Kidney (tissue), 14 donors: ENCODE results near the gene ENTPD1. TPM values are rescaled to one million over a fixed set of nuclear protein-coding genes. Genes with fewer than 3 reads are reported as not detected.
"Not testable (repeated sequence)": the region's sequence is repeated elsewhere in the genome, so short reads cannot be mapped to it uniquely, and the experiment has no call there.

Source experiments
- DNase-seq, 5 donors: peaks; one replicate each; pipeline ENCODE4 v3.0.0-alpha.2; 2013 to 2020
- FAIRE-seq: peaks from 2 replicates; lab custom pipeline; 2012; peaks lifted over from hg19 to GRCh38; lab: Jason Lieb, UNC
- H3K27ac ChIP-seq, 2 donors: one replicate each; pipeline ENCODE4 v1.7.0; 2013; ENCODE audit warnings: low read depth in 2 of 2, low read length in 2 of 2, inconsistent platforms in 1 of 2
- H3K27me3 ChIP-seq: one replicate; pipeline ENCODE4 v1.7.1; 2013; ENCODE audit warnings: low read length, inconsistent platforms; ENCODE audit not compliant: control insufficient read depth, insufficient read depth
- H3K36me3 ChIP-seq, 3 donors: one replicate each; pipeline versions ENCODE4 v1.7.0 to v1.7.1; 2013; ENCODE audit warnings: low read length in 3 of 3, control low read depth in 1 of 3, inconsistent platforms in 1 of 3; ENCODE audit not compliant: insufficient read depth in 3 of 3, control insufficient read depth in 2 of 3
- H3K4me1 ChIP-seq, 3 donors: one replicate each; pipeline versions ENCODE4 v1.7.0 to v1.7.1; 2013; ENCODE audit warnings: low read length in 3 of 3, inconsistent platforms in 1 of 3, low read depth in 1 of 3; ENCODE audit not compliant: control insufficient read depth in 2 of 3, insufficient read depth in 2 of 3
- H3K4me3 ChIP-seq, 3 donors: one replicate each; pipeline versions ENCODE4 v1.7.0 to v1.8.1; 2013; ENCODE audit warnings: low read length in 3 of 3, control low read depth in 1 of 3, inconsistent platforms in 1 of 3
- H3K9ac ChIP-seq, 3 donors: one replicate each; pipeline versions ENCODE4 v1.7.0 to v1.7.1; 2013; ENCODE audit warnings: low read length in 3 of 3, control low read depth in 1 of 3, inconsistent platforms in 1 of 3
- H3K9me3 ChIP-seq, 3 donors: one replicate each; pipeline versions ENCODE4 v1.7.0 to v1.7.1; 2013; ENCODE audit warnings: low read length in 3 of 3, control low read depth in 1 of 3, inconsistent platforms in 1 of 3; ENCODE audit not compliant: control insufficient read depth in 2 of 3, insufficient read depth in 1 of 3
- intact Hi-C: fragments of 100-400 bp; cut with DNase I; formaldehyde crosslinking; loops from one replicate; pipeline ENCODE4 v1.11.1; 2022
- polyA plus RNA-seq: library from polyadenylated mRNA; stranded (reverse); fragments of 350-450 nt; fragmentation: Illumina TruSeq; extraction: RNeasy Lipid Tissue Mini Kit (QIAGEN cat#74804); gene quantifications from one replicate; pipeline ENCODE4 v1.2.3, GENCODE V29; 2014; ENCODE audit warnings: low read depth, low replicate concordance; ENCODE audit not compliant: insufficient read depth
- total RNA-seq: library from RNA; stranded (reverse); fragmentation: NEBNext Ultra II Directional; extraction: Animal tissue kit (Norgen Biotek cat#: 25700); gene quantifications from one replicate; pipeline ENCODE4 v1.2.1, GENCODE V29; 2021
- TF ChIP-seq, protein P1 (sequence below): IDR thresholded peaks from 3 replicates; pipeline ENCODE4 v1.5.1; 2012; ENCODE audit warnings: mild to moderate bottlenecking, moderate library complexity, borderline replicate concordance; ENCODE audit not compliant: insufficient read depth; ENCODE audit errors: extremely low read depth
- donor health status: control.
- donor health status: control.
- donor health status: control.
- donor health status: control.
- donor health status: control.
- donor health status: DM: yes; HTN: yes; CAD: no.
- donor health status: Normal renal cell carcinoma (clear cell type).

The ENTPD1 gene
- total and polyA plus RNA-seq, 2 donors from 2014 or later, result 5.2 to 36.6 TPM

- intact Hi-C loops, result no loop called here
- FAIRE-seq (no peak), DNase-seq (no peak)
- Histone ChIP-seq H3K27me3 (no peaks in the 10 kb centered on the region), H3K9me3 (no peaks in the 10 kb centered on the region), H3K36me3 (no peaks in the 10 kb centered on the region), H3K4me1 (no peaks in the 10 kb centered on the region), H3K27ac (no peak overlapping the region), H3K4me3 (no peak overlapping the region), H3K9ac (no peak overlapping the region)
- TF ChIP-seq, protein P1, sequence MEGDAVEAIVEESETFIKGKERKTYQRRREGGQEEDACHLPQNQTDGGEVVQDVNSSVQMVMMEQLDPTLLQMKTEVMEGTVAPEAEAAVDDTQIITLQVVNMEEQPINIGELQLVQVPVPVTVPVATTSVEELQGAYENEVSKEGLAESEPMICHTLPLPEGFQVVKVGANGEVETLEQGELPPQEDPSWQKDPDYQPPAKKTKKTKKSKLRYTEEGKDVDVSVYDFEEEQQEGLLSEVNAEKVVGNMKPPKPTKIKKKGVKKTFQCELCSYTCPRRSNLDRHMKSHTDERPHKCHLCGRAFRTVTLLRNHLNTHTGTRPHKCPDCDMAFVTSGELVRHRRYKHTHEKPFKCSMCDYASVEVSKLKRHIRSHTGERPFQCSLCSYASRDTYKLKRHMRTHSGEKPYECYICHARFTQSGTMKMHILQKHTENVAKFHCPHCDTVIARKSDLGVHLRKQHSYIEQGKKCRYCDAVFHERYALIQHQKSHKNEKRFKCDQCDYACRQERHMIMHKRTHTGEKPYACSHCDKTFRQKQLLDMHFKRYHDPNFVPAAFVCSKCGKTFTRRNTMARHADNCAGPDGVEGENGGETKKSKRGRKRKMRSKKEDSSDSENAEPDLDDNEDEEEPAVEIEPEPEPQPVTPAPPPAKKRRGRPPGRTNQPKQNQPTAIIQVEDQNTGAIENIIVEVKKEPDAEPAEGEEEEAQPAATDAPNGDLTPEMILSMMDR, result no peak
Measured at GRCh38 chr10:95795602-95796001, 39.6 kb downstream of the ENTPD1 start.

- H3K36me3 ChIP-seq, result no peaks in the 10 kb centered on the region
- H3K9ac ChIP-seq, result no peak overlapping the region
- DNase-seq, result no peak
- FAIRE-seq, result no peak
- H3K4me1 ChIP-seq, result no peaks in the 10 kb centered on the region
- H3K4me3 ChIP-seq, result no peak overlapping the region
- no peaks in the 10 kb centered on the region for H3K27me3 ChIP-seq
- H3K27ac ChIP-seq, result no peak overlapping the region
- no peaks in the 10 kb centered on the region for H3K9me3 ChIP-seq
- intact Hi-C loops, result no loop called here
- TF ChIP-seq, protein P1, result no peak
Measured at GRCh38 chr10:95796504-95796903, 40.5 kb downstream of the ENTPD1 start.

GRCh38 chr10:95798096-95798855, 42.3 kb downstream of the ENTPD1 start:
- no peak overlapping the region for H3K9ac ChIP-seq
- no peaks in the 10 kb centered on the region for H3K4me1 ChIP-seq
- intact Hi-C loops, result no loop called here
- H3K27ac ChIP-seq, result no peak overlapping the region
- DNase-seq (no peak), FAIRE-seq (no peak)
- peaks cover 0 to 2% (median 0%) of the 10 kb centered on the region in 3 donors for H3K9me3 ChIP-seq
- TF ChIP-seq, protein P1, result no peak
- H3K36me3 ChIP-seq, result no peaks in the 10 kb centered on the region
- no peaks in the 10 kb centered on the region for H3K27me3 ChIP-seq
- H3K4me3 ChIP-seq, result no peak overlapping the region

- FAIRE-seq, H3K36me3 ChIP-seq, intact Hi-C loops: not testable (repeated sequence)
Measured at GRCh38 chr10:95800286-95800685, 44.3 kb downstream of the ENTPD1 start.

DNA sequence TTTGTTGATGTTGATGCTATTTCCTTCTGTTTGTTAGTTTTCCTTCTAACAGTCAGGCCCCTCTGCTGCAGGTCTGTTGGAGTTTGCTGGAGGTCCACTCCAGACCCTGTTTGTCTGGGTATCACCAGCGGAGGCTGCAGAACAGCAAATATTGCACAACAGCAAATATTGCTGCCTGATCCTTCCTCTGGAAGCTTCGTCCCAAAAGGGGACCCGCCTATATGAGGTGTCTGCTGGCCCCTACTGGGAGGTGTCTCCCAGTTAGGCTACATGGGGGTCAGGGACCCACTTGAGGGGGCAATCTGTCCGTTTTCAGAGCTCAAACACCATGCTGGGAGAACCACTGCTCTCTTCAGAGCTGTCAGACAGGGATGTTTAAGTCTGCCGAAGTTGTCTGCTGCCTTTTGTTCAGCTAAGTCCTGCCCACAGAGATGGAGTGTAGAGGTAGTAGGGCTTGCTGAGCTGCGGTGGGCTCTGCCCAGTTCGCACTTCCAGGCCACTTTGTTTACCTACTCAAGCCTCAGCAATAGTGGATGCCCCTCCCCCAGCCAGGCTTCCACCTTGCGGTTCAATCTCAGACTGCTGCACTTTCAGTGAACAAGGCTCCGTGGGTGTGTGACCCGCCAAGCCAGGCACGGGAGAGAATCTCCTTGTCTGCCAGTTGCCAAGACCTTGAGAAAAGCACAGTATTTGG, 50.9 kb downstream of the ENTPD1 start:
- H3K9me3 ChIP-seq, DNase-seq, H3K9ac ChIP-seq, H3K4me1 ChIP-seq, H3K27me3 ChIP-seq, H3K36me3 ChIP-seq, FAIRE-seq, intact Hi-C loops, H3K27ac ChIP-seq, H3K4me3 ChIP-seq: not testable (repeated sequence)

More at GRCh38 chr10:95800286-95800685, 44.3 kb downstream of the ENTPD1 start:
- not testable (repeated sequence) for H3K4me1 ChIP-seq, H3K27me3 ChIP-seq, H3K9me3 ChIP-seq, DNase-seq, H3K9ac ChIP-seq, H3K27ac ChIP-seq, H3K4me3 ChIP-seq
